ENCODE results near the gene PRAMEF33. TPM values are rescaled to one million over a fixed set of nuclear protein-coding genes. Genes with fewer than 3 reads are reported as not detected.

The PRAMEF33 gene
- total RNA-seq (2022; extraction: Qiagen RNA extraction) = not detected in 5 replicates

GRCh38 chr1:13303239-13303638 is at the start of gene PRAMEF33:
Gene PRAMEF33 (plus strand): TSS chr1:13303539. CDS start chr1:13305955, 2,416 bp downstream.

GRCh38 chr1:13253898-13254297 is 49.4 kb upstream of the PRAMEF33 start, which contains the start of gene PRAMEF5:
Gene PRAMEF5 (plus strand): TSS chr1:13254198. CDS start chr1:13259269, 5,071 bp downstream.

GRCh38 chr1:13285037-13285436 is 18.3 kb upstream of the PRAMEF33 start, which contains the start of gene PRAMEF8:
Gene PRAMEF8 (minus strand): TSS chr1:13285137. CDS start chr1:13284091, 1,046 bp downstream.

GRCh38 chr1:13315281-13315680 is 11.9 kb downstream of the PRAMEF33 start, which contains the start of gene PRAMEF15:
Gene PRAMEF15 (plus strand): TSS chr1:13315581. CDS start chr1:13318408, 2,827 bp downstream.

GRCh38 chr1:13347034-13347433 is 43.7 kb downstream of the PRAMEF33 start, which contains the start of gene PRAMEF14:
Gene PRAMEF14 (minus strand): TSS chr1:13347134. CDS start chr1:13345314, 1,820 bp downstream.

Other genes with a start within 250 kb of the PRAMEF33 start
- not detected in 5 replicates for gene PRAMEF27, start 247.0 kb upstream of the PRAMEF33 start, total RNA-seq (2022; extraction: Qiagen RNA extraction)
- gene HNRNPCL3, start 242.8 kb upstream of the PRAMEF33 start, total RNA-seq (2022; extraction: Qiagen RNA extraction) = not detected in 5 replicates
- gene PRAMEF25, start 232.8 kb upstream of the PRAMEF33 start, total RNA-seq (2022; extraction: Qiagen RNA extraction) = not detected in 5 replicates
- not detected in 5 replicates for gene HNRNPCL2, start 186.7 kb upstream of the PRAMEF33 start, total RNA-seq (2022; extraction: Qiagen RNA extraction)
- not detected in 5 replicates for gene PRAMEF26, start 147.5 kb upstream of the PRAMEF33 start, total RNA-seq (2022; extraction: Qiagen RNA extraction)
- not detected in 5 replicates for gene HNRNPCL4, start 137.9 kb upstream of the PRAMEF33 start, total RNA-seq (2022; extraction: Qiagen RNA extraction)
- gene PRAMEF9, start 131.7 kb upstream of the PRAMEF33 start, total RNA-seq (2022; extraction: Qiagen RNA extraction) = not detected in 5 replicates
- 0.07 TPM in 1 of 5 replicates, not detected in the others for gene PRAMEF13, start 102.1 kb upstream of the PRAMEF33 start, total RNA-seq (2022; extraction: Qiagen RNA extraction)
- gene PRAMEF18, start 77.4 kb upstream of the PRAMEF33 start, total RNA-seq (2022; extraction: Qiagen RNA extraction) = not detected in 5 replicates
- not detected in 5 replicates for gene PRAMEF5, start 49.3 kb upstream of the PRAMEF33 start, total RNA-seq (2022; extraction: Qiagen RNA extraction)
- gene PRAMEF8, start 18.4 kb upstream of the PRAMEF33 start, total RNA-seq (2022; extraction: Qiagen RNA extraction) = not detected in 5 replicates
- not detected in 5 replicates for gene PRAMEF15, start 12.0 kb downstream of the PRAMEF33 start, total RNA-seq (2022; extraction: Qiagen RNA extraction)
- not detected in 5 replicates for gene PRAMEF14, start 43.6 kb downstream of the PRAMEF33 start, total RNA-seq (2022; extraction: Qiagen RNA extraction)
- not detected in 5 replicates for gene PRAMEF19, start 68.4 kb downstream of the PRAMEF33 start, total RNA-seq (2022; extraction: Qiagen RNA extraction)
- not detected in 5 replicates for gene PRAMEF17, start 86.1 kb downstream of the PRAMEF33 start, total RNA-seq (2022; extraction: Qiagen RNA extraction)
- not detected in 5 replicates for gene PRAMEF20, start 106.9 kb downstream of the PRAMEF33 start, total RNA-seq (2022; extraction: Qiagen RNA extraction)
- 0.05 to 0.11 TPM (median 0.09 TPM) in 5 replicates for gene LRRC38, start 210.5 kb downstream of the PRAMEF33 start, total RNA-seq (2022; extraction: Qiagen RNA extraction)

Data from A549 treated with AZD2906 at 1 μM for 4 hours (cell line).